ENCODE data around the gene NCKAP5. TPM values are rescaled to one million over a fixed set of nuclear protein-coding genes. Genes with fewer than 3 reads are reported as not detected.
"Not testable (repeated sequence)": the region's sequence is repeated elsewhere in the genome, so short reads cannot be mapped to it uniquely, and the experiment has no call there.

The NCKAP5 gene
- total RNA-seq, 2 donors from 2014 or later = 0.78 to 2.6 TPM

- Histone ChIP-seq H3K4me1 (no peaks in the 10 kb centered on the region), H3K9me3 (no peaks in the 10 kb centered on the region), H3K27me3 (no peaks in the 10 kb centered on the region), H3K4me3 (no peak overlapping the region), H3K27ac (no peak overlapping the region), H3K36me3 (replicated peaks in 1 of 2; ENCODE audit: insufficient read depth in 1 of 2, low read depth in 2 of 2) (no peaks in the 10 kb centered on the region)
- TF ChIP-seq, protein P1, sequence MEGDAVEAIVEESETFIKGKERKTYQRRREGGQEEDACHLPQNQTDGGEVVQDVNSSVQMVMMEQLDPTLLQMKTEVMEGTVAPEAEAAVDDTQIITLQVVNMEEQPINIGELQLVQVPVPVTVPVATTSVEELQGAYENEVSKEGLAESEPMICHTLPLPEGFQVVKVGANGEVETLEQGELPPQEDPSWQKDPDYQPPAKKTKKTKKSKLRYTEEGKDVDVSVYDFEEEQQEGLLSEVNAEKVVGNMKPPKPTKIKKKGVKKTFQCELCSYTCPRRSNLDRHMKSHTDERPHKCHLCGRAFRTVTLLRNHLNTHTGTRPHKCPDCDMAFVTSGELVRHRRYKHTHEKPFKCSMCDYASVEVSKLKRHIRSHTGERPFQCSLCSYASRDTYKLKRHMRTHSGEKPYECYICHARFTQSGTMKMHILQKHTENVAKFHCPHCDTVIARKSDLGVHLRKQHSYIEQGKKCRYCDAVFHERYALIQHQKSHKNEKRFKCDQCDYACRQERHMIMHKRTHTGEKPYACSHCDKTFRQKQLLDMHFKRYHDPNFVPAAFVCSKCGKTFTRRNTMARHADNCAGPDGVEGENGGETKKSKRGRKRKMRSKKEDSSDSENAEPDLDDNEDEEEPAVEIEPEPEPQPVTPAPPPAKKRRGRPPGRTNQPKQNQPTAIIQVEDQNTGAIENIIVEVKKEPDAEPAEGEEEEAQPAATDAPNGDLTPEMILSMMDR (IDR thresholded peaks at IDR 0.05) = no peak
- TF ChIP-seq POLR2A (IDR thresholded peaks at IDR 0.05) = no peak
- WGBS, 2 donors = 93 to 96% methylated on average over 3 of the region's 3 CpGs
- DNase-seq (no peak), ATAC-seq (no peak)
- intact Hi-C loops (cut with DNase I) = no loop called here
Observed at GRCh38 chr2:133221398-133221797, 346.9 kb downstream of the NCKAP5 start.

- TF ChIP-seq, protein P1 (IDR thresholded peaks at IDR 0.05) = no peak
- no peak for TF ChIP-seq POLR2A (IDR thresholded peaks at IDR 0.05)
- intact Hi-C loops (cut with DNase I) = no loop called here
- WGBS, 2 donors = 72 to 80% methylated on average over 4 of the region's 4 CpGs
Observed at GRCh38 chr2:133218204-133218603, 350.1 kb downstream of the NCKAP5 start.

GRCh38 chr2:133215477-133215876 lies 352.8 kb downstream of the NCKAP5 start:
- H3K36me3 ChIP-seq (replicated peaks in 1 of 2; ENCODE audit: insufficient read depth in 1 of 2, low read depth in 2 of 2) = no peaks in the 10 kb centered on the region
- H3K4me3 ChIP-seq = no peak overlapping the region
- ATAC-seq (no peak), DNase-seq (no peak)
- no peaks in the 10 kb centered on the region for H3K9me3 ChIP-seq
- TF ChIP-seq, protein P1 (IDR thresholded peaks at IDR 0.05) = no peak
- no peak for TF ChIP-seq POLR2A (IDR thresholded peaks at IDR 0.05)
- intact Hi-C loops (cut with DNase I) = no loop called here
- H3K27ac ChIP-seq = no peak overlapping the region
- H3K27me3 ChIP-seq = no peaks in the 10 kb centered on the region
- H3K4me1 ChIP-seq = no peaks in the 10 kb centered on the region

More at GRCh38 chr2:133218204-133218603, 350.1 kb downstream of the NCKAP5 start:
- H3K27ac ChIP-seq = no peak overlapping the region
- ATAC-seq = no peak
- no peak for DNase-seq
- no peaks in the 10 kb centered on the region for H3K36me3 ChIP-seq (replicated peaks in 1 of 2; ENCODE audit: insufficient read depth in 1 of 2, low read depth in 2 of 2)
- no peaks in the 10 kb centered on the region for H3K27me3 ChIP-seq
- no peaks in the 10 kb centered on the region for H3K4me1 ChIP-seq
- H3K4me3 ChIP-seq = no peak overlapping the region
- no peaks in the 10 kb centered on the region for H3K9me3 ChIP-seq

DNA sequence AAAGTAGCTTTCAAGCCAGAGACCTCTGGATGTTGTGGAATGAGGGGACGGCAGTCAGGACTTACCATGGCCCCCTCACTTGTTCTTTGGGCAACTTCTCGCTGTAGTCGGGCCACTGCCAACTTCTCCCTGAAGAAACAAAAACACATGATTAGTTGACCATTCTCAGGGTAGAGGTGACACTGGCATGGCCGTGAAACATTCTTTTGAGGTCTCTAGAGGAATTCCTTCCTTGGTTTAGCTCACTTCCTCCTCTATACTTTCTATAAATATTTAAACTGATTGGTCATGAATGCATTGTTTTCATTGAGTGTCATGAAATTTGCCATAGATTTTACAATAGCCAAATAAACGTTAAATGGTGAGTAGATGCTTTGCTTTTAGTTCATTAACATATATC lies 354.6 kb downstream of the NCKAP5 start:
- Histone ChIP-seq H3K4me1 (no peaks in the 10 kb centered on the region), H3K27me3 (no peaks in the 10 kb centered on the region), H3K36me3 (replicated peaks in 1 of 2; ENCODE audit: insufficient read depth in 1 of 2, low read depth in 2 of 2) (no peaks in the 10 kb centered on the region), H3K9me3 (no peaks in the 10 kb centered on the region), H3K27ac (no peak overlapping the region), H3K4me3 (no peak overlapping the region)
- ATAC-seq (no peak), DNase-seq (no peak)
- TF ChIP-seq, protein P1 (IDR thresholded peaks at IDR 0.05) = no peak
- no peak for TF ChIP-seq POLR2A (IDR thresholded peaks at IDR 0.05)
- intact Hi-C loops (cut with DNase I) = no loop called here
- 68 to 70% methylated on average over 5 of the region's 5 CpGs for WGBS, 2 donors

DNA sequence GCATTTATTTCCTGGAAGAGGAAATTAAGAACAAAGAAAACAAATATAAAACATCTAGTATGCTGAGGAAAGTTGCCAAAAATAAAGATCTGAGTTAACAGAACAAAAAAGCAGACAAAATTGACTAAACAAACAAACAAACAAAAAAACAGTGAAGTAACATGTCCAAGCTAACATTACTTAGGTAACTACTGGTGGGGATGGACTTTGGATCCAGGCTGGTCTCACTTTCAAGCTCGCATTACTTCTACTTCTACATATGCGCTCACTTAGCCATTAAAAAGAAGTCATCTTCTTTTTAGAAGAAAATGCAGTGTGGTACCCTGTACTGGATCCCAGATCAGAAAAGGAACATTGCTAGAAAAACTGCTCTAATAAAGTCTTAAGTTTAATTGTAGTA lies 358.9 kb downstream of the NCKAP5 start:
- DNase-seq (no peak), ATAC-seq (no peak)
- intact Hi-C loops (cut with DNase I) = no loop called here
- Histone ChIP-seq H3K27me3 (no peaks in the 10 kb centered on the region), H3K9me3 (peaks cover 0 to 4% (median 0%) of the 10 kb centered on the region in 3 donors), H3K4me1 (no peaks in the 10 kb centered on the region), H3K27ac (no peak overlapping the region), H3K4me3 (no peak overlapping the region), H3K36me3 (replicated peaks in 1 of 2; ENCODE audit: insufficient read depth in 1 of 2, low read depth in 2 of 2) (no peaks in the 10 kb centered on the region)
- WGBS, 2 donors = 85 to 97% methylated on average over 2 of the region's 2 CpGs
- TF ChIP-seq, protein P1 (IDR thresholded peaks at IDR 0.05) = no peak
- no peak for TF ChIP-seq POLR2A (IDR thresholded peaks at IDR 0.05)

- H3K27me3 ChIP-seq; H3K27ac ChIP-seq; H3K4me3 ChIP-seq; ATAC-seq; H3K9me3 ChIP-seq; DNase-seq; H3K36me3 ChIP-seq (replicated peaks in 1 of 2; ENCODE audit: insufficient read depth in 1 of 2, low read depth in 2 of 2); intact Hi-C loops (cut with DNase I); H3K4me1 ChIP-seq: not testable (repeated sequence)
- WGBS, 2 donors = 82 to 86% methylated on average over 7 of the region's 7 CpGs
Observed at GRCh38 chr2:133206666-133207065, 361.6 kb downstream of the NCKAP5 start.
